ENCODE measurements around the gene CCL17.

DNA sequence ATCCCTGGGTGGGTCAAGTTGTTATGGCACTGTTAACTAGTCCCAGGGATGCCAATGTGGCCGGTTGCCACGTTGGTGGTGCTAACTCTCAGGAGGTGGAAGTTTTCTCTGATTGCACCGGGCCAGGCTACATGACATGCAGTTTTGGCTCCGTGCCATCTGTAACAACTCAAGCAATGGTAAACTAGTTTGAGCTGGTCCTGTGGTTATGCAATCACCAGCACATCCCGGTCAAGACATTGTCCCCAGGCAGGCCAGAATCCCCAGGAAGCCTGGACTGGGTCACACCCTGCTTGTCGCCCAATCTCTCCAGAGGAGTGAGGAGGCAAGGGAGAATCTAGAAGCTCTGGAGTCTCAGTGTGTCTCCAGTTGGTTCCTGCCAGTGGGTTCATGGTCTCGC is 10.1 kb upstream of the CCL17 start:
- no peak for TF ChIP-seq POLR2A (IDR thresholded peaks at IDR 0.05)
- TF ChIP-seq, protein P1, sequence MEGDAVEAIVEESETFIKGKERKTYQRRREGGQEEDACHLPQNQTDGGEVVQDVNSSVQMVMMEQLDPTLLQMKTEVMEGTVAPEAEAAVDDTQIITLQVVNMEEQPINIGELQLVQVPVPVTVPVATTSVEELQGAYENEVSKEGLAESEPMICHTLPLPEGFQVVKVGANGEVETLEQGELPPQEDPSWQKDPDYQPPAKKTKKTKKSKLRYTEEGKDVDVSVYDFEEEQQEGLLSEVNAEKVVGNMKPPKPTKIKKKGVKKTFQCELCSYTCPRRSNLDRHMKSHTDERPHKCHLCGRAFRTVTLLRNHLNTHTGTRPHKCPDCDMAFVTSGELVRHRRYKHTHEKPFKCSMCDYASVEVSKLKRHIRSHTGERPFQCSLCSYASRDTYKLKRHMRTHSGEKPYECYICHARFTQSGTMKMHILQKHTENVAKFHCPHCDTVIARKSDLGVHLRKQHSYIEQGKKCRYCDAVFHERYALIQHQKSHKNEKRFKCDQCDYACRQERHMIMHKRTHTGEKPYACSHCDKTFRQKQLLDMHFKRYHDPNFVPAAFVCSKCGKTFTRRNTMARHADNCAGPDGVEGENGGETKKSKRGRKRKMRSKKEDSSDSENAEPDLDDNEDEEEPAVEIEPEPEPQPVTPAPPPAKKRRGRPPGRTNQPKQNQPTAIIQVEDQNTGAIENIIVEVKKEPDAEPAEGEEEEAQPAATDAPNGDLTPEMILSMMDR (IDR thresholded peaks at IDR 0.05) = no peak
- no peak for TF ChIP-seq EP300 (IDR thresholded peaks at IDR 0.05)

All from ovary (tissue), 3 donors.